Epithelial cell of esophagus (primary cell): ENCODE measurements around the gene MAB21L2.

Experiments used
- DNase-seq: peaks from one replicate; pipeline ENCODE4 v3.0.0; 2010; ENCODE audit warnings: low read depth
- H3K4me3 ChIP-seq: 2 replicates; pipeline ENCODE4 v1.5.1; 2011; ENCODE audit warnings: mild to moderate bottlenecking, low read length, control low read depth
- TF ChIP-seq, protein P1 (sequence below): IDR thresholded peaks from 2 replicates; pipeline ENCODE4 v1.5.1; 2011; ENCODE audit warnings: low read depth, mild to moderate bottlenecking, low read length, control low read depth, inconsistent platforms; ENCODE audit not compliant: insufficient read depth; ENCODE audit errors: missing control alignments

The MAB21L2 gene

GRCh38 chr4:150581641-150582051 lies 305 bp upstream of the MAB21L2 start:
- TF ChIP-seq, protein P1, sequence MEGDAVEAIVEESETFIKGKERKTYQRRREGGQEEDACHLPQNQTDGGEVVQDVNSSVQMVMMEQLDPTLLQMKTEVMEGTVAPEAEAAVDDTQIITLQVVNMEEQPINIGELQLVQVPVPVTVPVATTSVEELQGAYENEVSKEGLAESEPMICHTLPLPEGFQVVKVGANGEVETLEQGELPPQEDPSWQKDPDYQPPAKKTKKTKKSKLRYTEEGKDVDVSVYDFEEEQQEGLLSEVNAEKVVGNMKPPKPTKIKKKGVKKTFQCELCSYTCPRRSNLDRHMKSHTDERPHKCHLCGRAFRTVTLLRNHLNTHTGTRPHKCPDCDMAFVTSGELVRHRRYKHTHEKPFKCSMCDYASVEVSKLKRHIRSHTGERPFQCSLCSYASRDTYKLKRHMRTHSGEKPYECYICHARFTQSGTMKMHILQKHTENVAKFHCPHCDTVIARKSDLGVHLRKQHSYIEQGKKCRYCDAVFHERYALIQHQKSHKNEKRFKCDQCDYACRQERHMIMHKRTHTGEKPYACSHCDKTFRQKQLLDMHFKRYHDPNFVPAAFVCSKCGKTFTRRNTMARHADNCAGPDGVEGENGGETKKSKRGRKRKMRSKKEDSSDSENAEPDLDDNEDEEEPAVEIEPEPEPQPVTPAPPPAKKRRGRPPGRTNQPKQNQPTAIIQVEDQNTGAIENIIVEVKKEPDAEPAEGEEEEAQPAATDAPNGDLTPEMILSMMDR = no peak
- no peak for DNase-seq
- H3K4me3 ChIP-seq = no peak overlapping the region

GRCh38 chr4:150582873-150583286 lies 929 bp downstream of the MAB21L2 start:
- DNase-seq = no peak
- no peak overlapping the region for H3K4me3 ChIP-seq
- TF ChIP-seq, protein P1 = no peak

DNA sequence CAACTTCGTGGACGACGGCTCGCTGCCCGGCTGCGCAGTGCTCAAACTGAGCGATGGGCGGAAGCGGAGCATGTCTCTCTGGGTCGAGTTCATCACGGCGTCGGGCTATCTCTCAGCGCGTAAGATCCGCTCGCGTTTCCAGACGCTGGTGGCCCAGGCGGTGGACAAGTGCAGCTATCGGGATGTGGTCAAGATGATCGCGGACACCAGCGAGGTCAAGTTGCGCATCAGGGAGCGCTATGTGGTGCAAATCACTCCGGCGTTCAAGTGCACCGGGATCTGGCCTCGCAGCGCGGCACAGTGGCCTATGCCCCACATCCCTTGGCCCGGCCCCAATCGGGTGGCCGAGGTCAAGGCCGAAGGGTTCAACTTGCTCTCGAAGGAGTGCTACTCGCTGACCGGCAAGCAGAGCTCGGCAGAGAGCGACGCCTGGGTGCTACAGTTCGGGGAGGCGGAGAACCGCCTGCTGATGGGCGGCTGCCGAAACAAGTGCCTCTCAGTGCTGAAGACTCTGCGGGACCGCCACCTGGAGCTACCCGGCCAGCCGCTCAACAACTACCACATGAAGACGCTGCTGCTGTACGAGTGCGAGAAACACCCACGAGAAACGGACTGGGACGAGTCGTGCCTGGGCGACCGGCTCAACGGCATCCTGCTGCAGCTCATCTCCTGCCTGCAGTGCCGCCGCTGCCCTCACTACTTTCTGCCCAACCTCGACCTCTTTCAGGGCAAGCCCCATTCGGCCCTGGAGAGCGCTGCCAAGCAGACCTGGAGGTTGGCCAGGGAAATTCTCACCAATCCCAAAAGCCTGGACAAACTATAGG lies 1.5 kb downstream of the MAB21L2 start:
- H3K4me3 ChIP-seq = no peak overlapping the region
- DNase-seq = no peak
- TF ChIP-seq, protein P1 = no peak

- no peak overlapping the region for H3K4me3 ChIP-seq
- TF ChIP-seq, protein P1 = no peak
- no peak for DNase-seq
Measured at GRCh38 chr4:150584111-150584915, 2.4 kb downstream of the MAB21L2 start.

DNA sequence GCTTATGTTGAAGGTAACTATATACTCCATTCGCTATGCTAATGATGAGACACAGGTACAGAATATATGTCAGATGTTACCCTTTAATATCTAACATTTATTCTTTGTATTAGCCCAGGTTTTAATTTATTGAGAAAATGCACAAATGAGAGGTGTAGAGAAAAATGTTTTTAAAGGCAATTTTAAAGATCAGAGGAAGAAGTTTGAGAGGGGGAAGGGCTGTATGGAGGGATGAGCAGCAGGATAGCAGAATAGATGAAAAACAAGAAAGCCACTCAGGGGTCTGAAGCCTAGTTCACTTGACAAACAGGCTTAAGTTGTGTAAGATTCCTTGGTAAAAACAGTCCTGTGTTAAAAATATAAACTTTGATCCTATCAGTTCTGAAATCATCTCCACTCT lies 3.7 kb downstream of the MAB21L2 start:
- no peak overlapping the region for H3K4me3 ChIP-seq
- no peak for DNase-seq
- TF ChIP-seq, protein P1 = no peak

DNA sequence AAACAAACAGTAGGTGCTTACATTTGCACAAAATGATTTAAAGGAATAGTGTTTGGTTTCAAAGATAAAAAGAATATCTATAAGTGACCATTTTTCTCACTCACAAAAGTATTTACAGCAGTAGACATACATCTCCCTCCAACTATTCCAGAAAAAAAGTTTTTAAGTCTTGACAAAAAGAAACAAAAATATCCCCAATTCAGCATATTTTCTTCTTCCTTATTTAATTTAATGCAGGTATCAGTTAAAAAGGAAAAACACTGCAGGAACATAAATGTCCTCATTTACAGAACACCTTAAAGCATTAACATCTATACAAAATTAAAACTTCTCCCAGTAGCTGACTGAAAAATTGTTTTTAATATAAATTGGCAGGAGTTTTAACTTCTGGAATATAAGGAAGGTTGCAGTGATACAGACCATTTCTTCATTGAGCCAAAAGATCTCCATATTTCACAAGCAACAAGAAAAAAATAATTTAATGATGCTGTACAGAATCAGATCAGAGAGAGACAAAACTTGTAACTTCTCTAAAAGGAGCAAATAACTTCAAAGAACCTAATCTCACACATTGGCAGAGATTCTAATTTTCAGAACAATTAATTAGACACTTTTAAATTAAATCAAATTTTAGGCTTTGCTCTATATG lies 4.3 kb downstream of the MAB21L2 start:
- H3K4me3 ChIP-seq = no peak overlapping the region
- TF ChIP-seq, protein P1 = no peak
- DNase-seq = no peak
